SU-DHL-6 (cell line): Measurements from ENCODE around the gene UBE3B.

Experiments used
- H2AFZ ChIP-seq: fragments of 200-600 bp; sonication (generic); 2 replicates; pipeline ENCODE4 v1.6.1; 2014; ENCODE audit warnings: low read depth, mild to moderate bottlenecking, moderate library complexity, mixed read lengths, antibody characterized with exemption, low read length; ENCODE audit not compliant: severe bottlenecking
- H3F3A ChIP-seq: fragments of 200-600 bp; shearing (Covaris generic); 2 replicates; pipeline ENCODE4 v1.6.0; 2016; ENCODE audit warnings: antibody characterized with exemption, mild to moderate bottlenecking; ENCODE audit not compliant: insufficient read depth
- H3K27ac ChIP-seq: fragments of 200-600 bp; sonication (generic); 2 replicates; pipeline ENCODE4 v1.5.1; 2016; ENCODE audit warnings: low read depth, mild to moderate bottlenecking, low read length, moderate library complexity, mixed read lengths
- H3K27me3 ChIP-seq: fragments of 200-600 bp; sonication (generic), shearing (Covaris generic); 2 replicates; pipeline ENCODE4 v1.6.0; 2014; ENCODE audit warnings: mild to moderate bottlenecking, low read length
- H3K36me3 ChIP-seq: fragments of 200-600 bp; sonication (generic); 2 replicates; pipeline ENCODE4 v1.6.1; 2014; ENCODE audit warnings: mild to moderate bottlenecking, low read length, mixed read lengths
- H3K4me2 ChIP-seq: fragments of 300-600, 200-600 bp; shearing (Covaris generic), sonication (generic); 2 replicates; pipeline ENCODE4 v1.6.0; 2014; ENCODE audit warnings: low read length, low read depth, mild to moderate bottlenecking; ENCODE audit not compliant: poor library complexity, severe bottlenecking
- H3K4me3 ChIP-seq: fragments of 200-600 bp; sonication (generic); 2 replicates; pipeline ENCODE4 v1.5.1; 2014; ENCODE audit warnings: antibody characterized with exemption, low read length, mild to moderate bottlenecking, mixed read lengths; ENCODE audit not compliant: insufficient read depth, poor library complexity, severe bottlenecking
- H3K79me2 ChIP-seq: fragments of 200-600 bp; sonication (generic); 2 replicates; pipeline ENCODE4 v1.6.1; 2014; ENCODE audit warnings: mild to moderate bottlenecking, low read length, moderate library complexity; ENCODE audit not compliant: insufficient read depth
- H3K9ac ChIP-seq: fragments of 200-600 bp; sonication (generic); 2 replicates; pipeline ENCODE4 v1.7.0; 2014; ENCODE audit warnings: mild to moderate bottlenecking, low read length
- H3K9me2 ChIP-seq: fragments of 200-600 bp; sonication (generic); replicated peaks from 2 replicates; pipeline ENCODE4 v1.6.1; 2014; ENCODE audit warnings: low read length; ENCODE audit not compliant: insufficient read depth
- H3K9me3 ChIP-seq: fragments of 200-600 bp; sonication (generic); 2 replicates; pipeline ENCODE4 v1.6.1; 2014; ENCODE audit warnings: low read length, mixed read lengths; ENCODE audit not compliant: insufficient read depth
- H4K20me1 ChIP-seq: fragments of 200-600 bp; sonication (generic); 2 replicates; pipeline ENCODE4 v1.6.1; 2014; ENCODE audit warnings: low read depth, mild to moderate bottlenecking, antibody characterized with exemption, low read length, moderate library complexity, mixed read lengths
- CTCF ChIP-seq: fragments of 200-600 bp; sonication (generic); IDR thresholded peaks from one replicate; pipeline ENCODE4 v1.5.1; 2017; ENCODE audit warnings: antibody characterized with exemption, mild to moderate bottlenecking, low read length, moderate library complexity; ENCODE audit not compliant: insufficient read depth, poor library complexity, severe bottlenecking
- EZH2phosphoT487 ChIP-seq: fragments of 200-600 bp; sonication (generic), shearing (Covaris generic); conservative IDR thresholded peaks from 2 replicates; pipeline ENCODE4 v1.6.1; 2018; ENCODE audit warnings: mild to moderate bottlenecking, antibody characterized with exemption, low read length, moderate library complexity, mixed read lengths

The UBE3B gene

DNA sequence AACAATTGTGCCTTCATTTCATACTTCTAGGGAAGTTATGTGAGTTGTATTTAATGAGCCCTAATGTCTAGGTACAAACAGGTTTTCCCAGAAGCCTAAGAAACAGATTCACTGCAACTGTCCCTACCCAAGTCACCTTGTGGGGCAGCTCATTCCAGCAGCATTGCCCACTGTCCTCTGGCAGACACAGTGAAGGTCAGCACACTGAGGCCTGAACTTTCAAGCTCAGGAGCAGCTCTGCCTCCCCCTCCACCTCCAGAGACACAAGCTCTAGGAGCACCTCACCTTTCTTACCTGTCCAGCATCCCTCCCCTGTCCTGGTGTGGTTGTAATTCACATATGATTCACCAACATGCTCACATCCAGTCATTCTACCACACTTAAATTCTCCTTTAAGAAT, 15.7 kb downstream of the UBE3B start:
- Histone ChIP-seq H3K27ac (no peak overlapping the region), H3K36me3 (no peaks in the 10 kb centered on the region)

DNA sequence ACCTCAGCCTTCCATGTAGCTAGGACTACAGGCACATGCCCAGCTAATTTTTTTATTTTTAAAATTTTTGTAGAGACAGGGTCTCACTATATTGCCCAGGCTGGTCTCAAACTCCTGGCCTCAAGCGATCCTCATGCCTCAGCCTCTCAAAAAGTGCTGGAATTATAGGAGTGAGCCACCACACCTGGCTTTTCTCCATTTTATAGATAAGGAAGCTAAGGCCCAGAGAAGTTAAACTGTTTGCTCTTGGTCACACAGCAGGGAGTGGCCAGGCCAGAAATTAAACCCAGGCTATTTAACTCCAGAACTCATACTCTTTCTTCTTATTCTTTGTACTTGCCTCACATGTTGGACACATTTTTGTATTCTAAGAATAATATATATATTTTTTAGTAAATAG, 16.5 kb downstream of the UBE3B start:
- no peak overlapping the region for H2AFZ ChIP-seq
- no peaks in the 10 kb centered on the region for H3K27me3 ChIP-seq
- no peaks in the 10 kb centered on the region for H4K20me1 ChIP-seq
- no peaks in the 10 kb centered on the region for H3F3A ChIP-seq
- no peaks in the 10 kb centered on the region for H3K79me2 ChIP-seq
- no peak for TF ChIP-seq CTCF
- no peak for TF ChIP-seq EZH2phosphoT487
- no peaks in the 10 kb centered on the region for H3K9me2 ChIP-seq
- H3K4me2 ChIP-seq = no peak overlapping the region
- H3K4me3 ChIP-seq = no peak overlapping the region
- H3K9me3 ChIP-seq = no peaks in the 10 kb centered on the region
- H3K36me3 ChIP-seq = no peaks in the 10 kb centered on the region
- H3K9ac ChIP-seq = no peak overlapping the region
- H3K27ac ChIP-seq = no peak overlapping the region

More for the DNA sequence above, 15.7 kb downstream of the UBE3B start:
- TF ChIP-seq EZH2phosphoT487 (no peak), CTCF (no peak)
- Histone ChIP-seq H3K79me2 (no peaks in the 10 kb centered on the region), H3K4me3 (no peak overlapping the region), H3K9me3 (no peaks in the 10 kb centered on the region), H3K9ac (no peak overlapping the region), H3K27me3 (no peaks in the 10 kb centered on the region), H3F3A (no peaks in the 10 kb centered on the region), H4K20me1 (no peaks in the 10 kb centered on the region), H3K9me2 (no peaks in the 10 kb centered on the region), H2AFZ (no peak overlapping the region), H3K4me2 (no peak overlapping the region)

DNA sequence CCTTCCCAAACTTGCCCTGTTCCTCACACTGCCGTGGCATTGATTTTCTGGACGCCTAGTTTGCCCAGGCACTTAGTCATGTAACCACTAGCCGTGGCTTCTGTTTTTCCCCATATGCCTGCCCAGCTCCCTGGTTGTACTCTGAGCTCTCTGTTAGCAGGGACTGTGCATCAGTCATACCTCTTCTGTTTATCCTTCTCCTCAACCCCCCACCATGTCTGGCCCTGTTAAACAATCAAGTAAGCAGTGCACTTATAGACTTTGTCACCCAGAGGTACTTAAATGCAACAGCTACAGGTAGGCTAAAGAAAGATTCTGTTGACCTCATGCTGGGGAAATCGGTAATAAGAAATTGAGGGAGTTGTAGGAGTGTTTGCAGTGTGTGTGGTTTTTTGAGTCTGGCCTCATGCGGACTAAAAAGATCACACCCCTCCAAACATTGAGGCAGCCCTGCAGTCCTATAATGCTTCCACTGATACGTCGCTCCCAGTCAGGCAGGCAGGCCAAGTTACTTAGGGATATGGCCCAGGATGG, 17.0 kb downstream of the UBE3B start:
- TF ChIP-seq CTCF (no peak), EZH2phosphoT487 (no peak)
- H3K9me3 ChIP-seq = no peaks in the 10 kb centered on the region
- H3K79me2 ChIP-seq = no peaks in the 10 kb centered on the region
- H3K27me3 ChIP-seq = no peaks in the 10 kb centered on the region
- no peak overlapping the region for H3K27ac ChIP-seq
- H3K9ac ChIP-seq = no peak overlapping the region
- no peaks in the 10 kb centered on the region for H3K9me2 ChIP-seq
- no peaks in the 10 kb centered on the region for H4K20me1 ChIP-seq
- H3F3A ChIP-seq = no peaks in the 10 kb centered on the region
- H3K4me3 ChIP-seq = no peak overlapping the region
- H3K4me2 ChIP-seq = no peak overlapping the region
- no peaks in the 10 kb centered on the region for H3K36me3 ChIP-seq
- no peak overlapping the region for H2AFZ ChIP-seq
